ENCODE measurements around the gene SRRM1. TPM values are rescaled to one million over a fixed set of nuclear protein-coding genes. Genes with fewer than 3 reads are reported as not detected.

Gene SRRM1
- total RNA-seq, 1 experiment from 2014 or later, result 124 TPM

GRCh38 chr1:24692351-24692980 lies 49.4 kb downstream of the SRRM1 start:
- CTCF ChIA-PET, result no interaction called here

DNA sequence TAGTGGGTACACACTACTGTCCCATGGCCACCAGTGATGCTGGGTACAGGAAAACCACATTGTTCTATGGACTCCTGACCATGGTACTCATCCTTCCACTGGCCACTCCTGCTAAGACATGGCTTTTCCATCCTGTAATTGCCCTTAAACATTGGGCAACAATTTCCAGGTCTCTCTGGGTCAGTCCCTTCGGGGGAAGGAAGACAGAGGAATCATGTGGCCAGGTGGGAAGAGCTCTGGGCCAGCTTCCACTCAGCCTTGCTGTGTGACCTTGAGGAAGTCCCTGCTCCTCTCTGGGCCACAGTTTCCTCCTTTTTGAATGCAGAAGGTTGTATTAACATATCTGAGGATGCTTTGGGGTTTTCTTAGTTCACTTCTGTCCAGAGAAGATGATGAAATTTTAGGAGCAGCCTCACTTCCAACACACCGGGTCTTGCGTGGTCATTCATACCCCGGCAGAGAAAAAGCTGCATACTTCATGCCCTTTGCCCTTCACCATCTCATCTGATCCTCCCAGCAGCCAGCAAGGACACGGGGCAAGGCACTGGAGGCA lies 50.8 kb downstream of the SRRM1 start:
- CTCF ChIA-PET, result no interaction called here
- POLR2A ChIA-PET (ENCODE audit: unreplicated experiment), result interaction anchor here (0.7 kb wide), 1 partner anchor 10 kb away, joined by 4 read pairs; no protein-coding TSS in a partner anchor
- BruUV-seq (replicated peaks), result no TSS peak
- Histone ChIP-seq H3K9me2 (ENCODE audit: insufficient read depth) (no peaks in the 10 kb centered on the region), H3K4me3 (no peak overlapping the region), H2AFZ (no peak overlapping the region), H4K20me1 (ENCODE audit: insufficient read depth) (no peaks in the 10 kb centered on the region), H3K36me3 (ENCODE audit: low read depth) (no peaks in the 10 kb centered on the region), H3K79me2 (ENCODE audit: low read depth) (no peaks in the 10 kb centered on the region), H3K4me2 (no peak overlapping the region), H3F3A (ENCODE audit: insufficient read depth, low read depth) (no peaks in the 10 kb centered on the region), H3K4me1 (replicated peaks; ENCODE audit: insufficient read depth) (no peaks in the 10 kb centered on the region), H3K27me3 (ENCODE audit: insufficient read depth, low read depth) (no peaks in the 10 kb centered on the region), H3K9me3 (ENCODE audit: insufficient read depth, low read depth) (no peaks in the 10 kb centered on the region), H3K27ac (no peak overlapping the region)
- TF ChIP-seq EZH2 (IDR thresholded peaks at IDR 0.05; ENCODE audit: low read depth), result no peak
- TF ChIP-seq, protein P1, sequence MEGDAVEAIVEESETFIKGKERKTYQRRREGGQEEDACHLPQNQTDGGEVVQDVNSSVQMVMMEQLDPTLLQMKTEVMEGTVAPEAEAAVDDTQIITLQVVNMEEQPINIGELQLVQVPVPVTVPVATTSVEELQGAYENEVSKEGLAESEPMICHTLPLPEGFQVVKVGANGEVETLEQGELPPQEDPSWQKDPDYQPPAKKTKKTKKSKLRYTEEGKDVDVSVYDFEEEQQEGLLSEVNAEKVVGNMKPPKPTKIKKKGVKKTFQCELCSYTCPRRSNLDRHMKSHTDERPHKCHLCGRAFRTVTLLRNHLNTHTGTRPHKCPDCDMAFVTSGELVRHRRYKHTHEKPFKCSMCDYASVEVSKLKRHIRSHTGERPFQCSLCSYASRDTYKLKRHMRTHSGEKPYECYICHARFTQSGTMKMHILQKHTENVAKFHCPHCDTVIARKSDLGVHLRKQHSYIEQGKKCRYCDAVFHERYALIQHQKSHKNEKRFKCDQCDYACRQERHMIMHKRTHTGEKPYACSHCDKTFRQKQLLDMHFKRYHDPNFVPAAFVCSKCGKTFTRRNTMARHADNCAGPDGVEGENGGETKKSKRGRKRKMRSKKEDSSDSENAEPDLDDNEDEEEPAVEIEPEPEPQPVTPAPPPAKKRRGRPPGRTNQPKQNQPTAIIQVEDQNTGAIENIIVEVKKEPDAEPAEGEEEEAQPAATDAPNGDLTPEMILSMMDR (conservative IDR thresholded peaks at IDR 0.05), result no peak
- no peak for DNase-seq
- intact Hi-C loops (cut with micrococcal nuclease; ENCODE audit: unreplicated experiment), result no loop called here

More at GRCh38 chr1:24692351-24692980, 49.4 kb downstream of the SRRM1 start:
- no peak overlapping the region for H3K4me2 ChIP-seq
- BruUV-seq (replicated peaks), result no TSS peak
- no peaks in the 10 kb centered on the region for H3K36me3 ChIP-seq (ENCODE audit: low read depth)
- no peaks in the 10 kb centered on the region for H3K79me2 ChIP-seq (ENCODE audit: low read depth)
- no peak overlapping the region for H3K4me3 ChIP-seq
- POLR2A ChIA-PET (ENCODE audit: unreplicated experiment), result interaction anchor here (0.7 kb wide), 2 partner anchors 18 to 34 kb away, joined by 4 read pairs; no protein-coding TSS in a partner anchor
- no peak for DNase-seq
- no peak for TF ChIP-seq EZH2 (IDR thresholded peaks at IDR 0.05; ENCODE audit: low read depth)
- TF ChIP-seq, protein P1 (conservative IDR thresholded peaks at IDR 0.05), result no peak
- no peak overlapping the region for H3K27ac ChIP-seq
- H4K20me1 ChIP-seq (ENCODE audit: insufficient read depth), result no peaks in the 10 kb centered on the region
- no peaks in the 10 kb centered on the region for H3K9me3 ChIP-seq (ENCODE audit: insufficient read depth, low read depth)
- no peaks in the 10 kb centered on the region for H3F3A ChIP-seq (ENCODE audit: insufficient read depth, low read depth)
- no peak overlapping the region for H2AFZ ChIP-seq
- no peaks in the 10 kb centered on the region for H3K9me2 ChIP-seq (ENCODE audit: insufficient read depth)
- no peaks in the 10 kb centered on the region for H3K4me1 ChIP-seq (replicated peaks; ENCODE audit: insufficient read depth)
- intact Hi-C loops (cut with micrococcal nuclease; ENCODE audit: unreplicated experiment), result no loop called here
- H3K27me3 ChIP-seq (ENCODE audit: insufficient read depth, low read depth), result no peaks in the 10 kb centered on the region

GRCh38 chr1:24694380-24694843 lies 51.3 kb downstream of the SRRM1 start:
- TF ChIP-seq, protein P1 (conservative IDR thresholded peaks at IDR 0.05), result no peak
- TF ChIP-seq EZH2 (IDR thresholded peaks at IDR 0.05; ENCODE audit: low read depth), result no peak
- Histone ChIP-seq H3K4me3 (no peak overlapping the region), H3K4me2 (no peak overlapping the region), H3K36me3 (ENCODE audit: low read depth) (no peaks in the 10 kb centered on the region), H3K9me3 (ENCODE audit: insufficient read depth, low read depth) (no peaks in the 10 kb centered on the region), H4K20me1 (ENCODE audit: insufficient read depth) (no peaks in the 10 kb centered on the region), H3K27ac (no peak overlapping the region), H3K79me2 (ENCODE audit: low read depth) (no peaks in the 10 kb centered on the region), H3K27me3 (ENCODE audit: insufficient read depth, low read depth) (no peaks in the 10 kb centered on the region), H2AFZ (no peak overlapping the region), H3F3A (ENCODE audit: insufficient read depth, low read depth) (no peaks in the 10 kb centered on the region), H3K4me1 (replicated peaks; ENCODE audit: insufficient read depth) (no peaks in the 10 kb centered on the region), H3K9me2 (ENCODE audit: insufficient read depth) (no peaks in the 10 kb centered on the region)
- no TSS peak for BruUV-seq (replicated peaks)
- ChIA-PET CTCF (interaction anchor here (0.6 kb wide), 1 partner anchor 11 kb away, joined by 5 read pairs; no protein-coding TSS in a partner anchor), POLR2A (ENCODE audit: unreplicated experiment) (interaction anchor here (0.7 kb wide), 1 partner anchor 11 kb away, joined by 4 read pairs; no protein-coding TSS in a partner anchor)
- no peak for DNase-seq
- intact Hi-C loops (cut with micrococcal nuclease; ENCODE audit: unreplicated experiment), result no loop called here
